Keratinocyte (primary cell): ENCODE data around the gene WDR74. TPM values are rescaled to one million over a fixed set of nuclear protein-coding genes. Genes with fewer than 3 reads are reported as not detected.

Experiments
- DNase-seq: peaks from one replicate; pipeline ENCODE4 v3.0.0-alpha.2; 2011; ENCODE audit warnings: low read depth, missing footprints, low spot score
- FAIRE-seq: peaks from 2 replicates; lab custom pipeline; 2011; peaks lifted over from hg19 to GRCh38; lab: Jason Lieb, UNC
- H2AFZ ChIP-seq: 2 replicates; pipeline ENCODE4 v1.6.0; 2012; ENCODE audit warnings: low read length, control low read depth, inconsistent platforms; ENCODE audit not compliant: control insufficient read depth
- H3K27ac ChIP-seq: 2 replicates; pipeline ENCODE4 v1.5.1; 2011; ENCODE audit warnings: low read length; ENCODE audit not compliant: control insufficient read depth, insufficient read depth
- H3K27me3 ChIP-seq: 3 replicates; pipeline ENCODE4 v1.6.0; 2011; ENCODE audit warnings: low read length; ENCODE audit not compliant: control insufficient read depth, insufficient read depth; ENCODE audit errors: extremely low read depth
- H3K36me3 ChIP-seq, 2 experiments: 2 replicates in 1 of 2; 3 replicates in 1 of 2; pipeline ENCODE4 v1.5.1; 2011; ENCODE audit warnings: low read length in 2 of 2, mild to moderate bottlenecking in 1 of 2; ENCODE audit not compliant: control insufficient read depth in 2 of 2, insufficient read depth in 2 of 2; ENCODE audit errors: extremely low read depth in 1 of 2
- H3K4me1 ChIP-seq: 3 replicates; pipeline ENCODE4 v1.5.1; 2011; ENCODE audit warnings: low read length; ENCODE audit not compliant: control insufficient read depth, insufficient read depth; ENCODE audit errors: extremely low read depth
- H3K4me2 ChIP-seq: 3 replicates; pipeline ENCODE4 v1.6.0; 2011; ENCODE audit warnings: low read depth, low read length; ENCODE audit not compliant: control insufficient read depth, insufficient read depth; ENCODE audit errors: extremely low read depth
- H3K4me3 ChIP-seq, 3 experiments: fragments of 200-600 bp in 1 of 3; sonication (generic) in 1 of 3; 2 replicates in 2 of 3; 3 replicates in 1 of 3; pipeline ENCODE4 v1.5.1; 2011 to 2016; ENCODE audit warnings: low read length in 3 of 3, mild to moderate bottlenecking in 3 of 3, control low read depth in 2 of 3, inconsistent platforms in 1 of 3, low read depth in 1 of 3, mixed read lengths in 1 of 3, mixed run types in 1 of 3, moderate library complexity in 1 of 3; ENCODE audit not compliant: control insufficient read depth in 2 of 3, insufficient read depth in 2 of 3; ENCODE audit errors: extremely low read depth in 1 of 3
- H3K79me2 ChIP-seq: 2 replicates; pipeline ENCODE4 v1.6.0; 2012; ENCODE audit warnings: low read length; ENCODE audit not compliant: control insufficient read depth, insufficient read depth
- H3K9ac ChIP-seq: 3 replicates; pipeline ENCODE4 v1.6.0; 2011; ENCODE audit warnings: low read length; ENCODE audit not compliant: control insufficient read depth, insufficient read depth; ENCODE audit errors: extremely low read depth
- H3K9me1 ChIP-seq: 3 replicates; pipeline ENCODE4 v1.6.0; 2011; ENCODE audit warnings: low read length; ENCODE audit not compliant: control insufficient read depth, insufficient read depth; ENCODE audit errors: extremely low read depth
- H3K9me3 ChIP-seq: 2 replicates; pipeline ENCODE4 v1.5.1; 2012; ENCODE audit warnings: low read depth, low read length; ENCODE audit not compliant: control insufficient read depth
- H4K20me1 ChIP-seq: 3 replicates; pipeline ENCODE4 v1.6.0; 2011; ENCODE audit warnings: low read length; ENCODE audit not compliant: control insufficient read depth, insufficient read depth; ENCODE audit errors: extremely low read depth
- EZH2 ChIP-seq: IDR thresholded peaks from one replicate; pipeline ENCODE4 v1.6.1; 2012; ENCODE audit warnings: inconsistent platforms, mild to moderate bottlenecking, low read length, moderate library complexity
- dilution Hi-C: fragments of 300-500 bp; cut with MboI; formaldehyde crosslinking; loops from one replicate; pipeline ENCODE4 v1.7.0; 2020; ENCODE audit warnings: low sequenced_read_pairs; ENCODE audit not compliant: extremely low pct_ligation_motif_present
- polyA plus RNA-seq, 5 experiments: library from polyadenylated mRNA; depleted of rRNA in 3 of 5; stranded (reverse) in 3 of 5; stranded (forward) in 1 of 5; unstranded in 1 of 5; fragments of >200 nt; gene quantifications; 1 replicate in 1 of 5; 2 replicates in 3 of 5; 3 replicates in 1 of 5; pipeline versions ENCODE4 v1.2.1 to v1.2.3, GENCODE V29; 2011 to 2012; ENCODE audit warnings: missing spikeins in 2 of 5, low read depth in 1 of 5, low replicate concordance in 1 of 5
- TF ChIP-seq, protein P1 (sequence below), 3 experiments: IDR thresholded peaks in 1 of 3; conservative IDR thresholded peaks in 1 of 3; optimal IDR thresholded peaks in 1 of 3; 2 replicates in 2 of 3; 3 replicates in 1 of 3; pipeline versions ENCODE3 to v1.5.1; 2011; ENCODE audit warnings: low read length in 3 of 3, mild to moderate bottlenecking in 3 of 3, moderate library complexity in 2 of 3, control low read depth in 1 of 3, inconsistent platforms in 1 of 3; ENCODE audit not compliant: insufficient read depth in 2 of 3; ENCODE audit errors: extremely low read depth in 1 of 3

The WDR74 gene
- polyA plus RNA-seq, 1 donor (not counting 4 experiments of a cell fraction or from before 2014, with no cell fraction given) = 44.5 TPM

DNA sequence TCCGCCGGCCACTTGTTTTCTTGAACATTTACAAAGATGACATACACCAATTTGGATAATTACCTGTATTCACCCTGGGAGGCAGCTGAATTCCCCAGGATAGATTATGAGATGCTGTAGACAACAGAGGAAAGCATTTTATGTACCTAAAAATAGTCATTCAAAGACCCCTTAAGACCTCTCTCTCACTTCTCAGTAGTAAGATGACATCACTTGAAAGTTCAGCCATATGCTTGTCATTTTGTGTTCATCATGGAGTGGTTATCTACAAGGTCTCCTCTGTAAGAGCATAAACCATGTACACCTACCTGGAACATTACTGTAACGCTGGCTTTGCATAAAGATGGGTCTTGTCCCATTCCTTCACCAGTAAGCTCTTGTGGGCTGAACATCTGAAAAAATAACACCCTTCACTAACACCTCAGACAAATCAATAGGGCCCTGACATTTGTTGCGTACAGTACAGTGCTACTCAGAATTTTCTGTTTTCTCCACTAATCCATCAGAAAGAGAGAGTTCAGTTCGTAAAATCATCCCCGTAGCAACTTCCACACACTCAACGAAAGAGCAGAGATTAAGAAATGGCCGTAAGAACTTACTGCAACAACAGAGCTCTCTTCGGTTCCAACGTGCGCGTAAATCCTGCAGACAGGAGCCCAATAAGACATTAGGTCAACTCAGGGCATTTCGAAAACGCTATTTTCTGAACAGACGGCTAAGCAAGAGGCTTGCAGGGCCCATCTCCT is 15.6 kb upstream of the WDR74 start:
- Histone ChIP-seq H3K27me3 (no peaks in the 10 kb centered on the region), H3K4me1 (peaks cover 39% of the 10 kb centered on the region), H3K36me3 (peaks cover 27 to 37% of the 10 kb centered on the region in 2 experiments), H3K4me2 (peak overlapping the region; percentile 87), H3K79me2 (peaks cover 40% of the 10 kb centered on the region), H3K9me1 (no peaks in the 10 kb centered on the region), H3K9ac (peak overlapping the region; percentile 100), H3K27ac (peak overlapping the region; percentile 95), H4K20me1 (peaks cover 34% of the 10 kb centered on the region), H3K9me3 (no peaks in the 10 kb centered on the region), H2AFZ (no peak overlapping the region), H3K4me3 (peak overlapping the region; percentile 72 to 100 (median 100))
- dilution Hi-C loops = no loop called here
- FAIRE-seq (no peak), DNase-seq (no peak)
- TF ChIP-seq EZH2 = no peak
- TF ChIP-seq, protein P1, sequence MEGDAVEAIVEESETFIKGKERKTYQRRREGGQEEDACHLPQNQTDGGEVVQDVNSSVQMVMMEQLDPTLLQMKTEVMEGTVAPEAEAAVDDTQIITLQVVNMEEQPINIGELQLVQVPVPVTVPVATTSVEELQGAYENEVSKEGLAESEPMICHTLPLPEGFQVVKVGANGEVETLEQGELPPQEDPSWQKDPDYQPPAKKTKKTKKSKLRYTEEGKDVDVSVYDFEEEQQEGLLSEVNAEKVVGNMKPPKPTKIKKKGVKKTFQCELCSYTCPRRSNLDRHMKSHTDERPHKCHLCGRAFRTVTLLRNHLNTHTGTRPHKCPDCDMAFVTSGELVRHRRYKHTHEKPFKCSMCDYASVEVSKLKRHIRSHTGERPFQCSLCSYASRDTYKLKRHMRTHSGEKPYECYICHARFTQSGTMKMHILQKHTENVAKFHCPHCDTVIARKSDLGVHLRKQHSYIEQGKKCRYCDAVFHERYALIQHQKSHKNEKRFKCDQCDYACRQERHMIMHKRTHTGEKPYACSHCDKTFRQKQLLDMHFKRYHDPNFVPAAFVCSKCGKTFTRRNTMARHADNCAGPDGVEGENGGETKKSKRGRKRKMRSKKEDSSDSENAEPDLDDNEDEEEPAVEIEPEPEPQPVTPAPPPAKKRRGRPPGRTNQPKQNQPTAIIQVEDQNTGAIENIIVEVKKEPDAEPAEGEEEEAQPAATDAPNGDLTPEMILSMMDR (optimal IDR thresholded peaks at IDR 0.05 in 1 of 3, IDR thresholded peaks at IDR 0.05 in 1 of 3, conservative IDR thresholded peaks at IDR 0.05 in 1 of 3; ENCODE audit: extremely low read depth in 1 of 3, insufficient read depth in 2 of 3, low read length in 3 of 3) = no peak

DNA sequence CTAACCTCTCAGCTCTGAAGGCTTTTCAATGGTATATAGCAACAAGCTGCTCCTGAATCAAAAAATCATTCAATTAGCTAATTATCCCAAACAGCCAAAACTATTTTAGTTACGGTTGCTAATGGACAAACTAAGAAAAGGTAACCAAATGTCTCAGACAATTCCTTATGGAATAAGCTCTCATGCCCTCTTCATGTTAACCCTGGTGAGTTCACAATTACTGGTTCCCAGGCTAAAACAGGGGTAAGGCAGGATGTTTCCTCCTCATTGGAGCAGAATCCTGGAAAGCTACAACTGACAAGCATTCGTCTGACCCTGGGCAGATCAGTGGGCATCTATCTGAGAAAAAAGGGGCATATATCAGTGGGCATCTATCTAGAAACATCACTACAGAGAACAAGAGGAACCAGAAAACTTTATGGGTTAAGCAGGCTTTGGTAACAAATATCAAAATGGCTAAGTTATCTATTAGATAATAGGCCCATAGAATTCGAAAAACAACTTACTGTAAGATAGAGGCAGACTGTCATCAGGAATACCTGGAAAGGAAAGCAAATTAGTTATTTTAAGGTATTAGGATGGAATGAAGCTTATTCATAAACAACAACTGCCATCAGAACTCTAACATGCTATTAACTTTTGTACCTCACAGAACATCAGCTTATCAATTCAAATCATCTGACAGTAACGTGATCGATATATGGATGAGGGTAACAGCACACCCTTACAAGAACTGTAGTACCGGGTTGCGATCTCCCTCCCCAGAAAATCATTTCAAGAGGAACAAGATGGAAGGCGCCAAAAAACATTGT is 14.8 kb upstream of the WDR74 start:
- Histone ChIP-seq H2AFZ (no peak overlapping the region), H3K9me3 (no peaks in the 10 kb centered on the region), H3K9ac (peak overlapping the region; percentile 100), H4K20me1 (peaks cover 34% of the 10 kb centered on the region), H3K27me3 (no peaks in the 10 kb centered on the region), H3K4me3 (peak overlapping the region; percentile 72 to 100 (median 100)), H3K36me3 (peaks cover 27 to 37% of the 10 kb centered on the region in 2 experiments), H3K27ac (peak overlapping the region; percentile 95), H3K9me1 (no peaks in the 10 kb centered on the region), H3K79me2 (peaks cover 38% of the 10 kb centered on the region), H3K4me2 (peak overlapping the region; percentile 87), H3K4me1 (peaks cover 36% of the 10 kb centered on the region)
- dilution Hi-C loops = no loop called here
- no peak for DNase-seq
- FAIRE-seq = no peak
- TF ChIP-seq, protein P1 (optimal IDR thresholded peaks at IDR 0.05 in 1 of 3, IDR thresholded peaks at IDR 0.05 in 1 of 3, conservative IDR thresholded peaks at IDR 0.05 in 1 of 3; ENCODE audit: extremely low read depth in 1 of 3, insufficient read depth in 2 of 3, low read length in 3 of 3) = no peak
- no peak for TF ChIP-seq EZH2
